HL-60 (cell line): ENCODE measurements around the gene YBX3.

ENCODE experiments used
- DNase-seq, 2 experiments: peaks; one replicate each; pipeline ENCODE4 v3.0.0-alpha.2; 2010 to 2020; ENCODE audit warnings: low read depth in 1 of 2, low spot score in 1 of 2
- H3K27ac ChIP-seq: fragments of 250-450 bp; sonication (Bioruptor Pico); replicated peaks from 2 replicates; pipeline ENCODE4 v1.5.1; 2020; ENCODE audit warnings: mild to moderate bottlenecking, moderate library complexity
- H3K27me3 ChIP-seq: fragments of 250-450 bp; sonication (Bioruptor Pico); 2 replicates; pipeline ENCODE4 v1.5.1; 2021; ENCODE audit warnings: mild to moderate bottlenecking, moderate library complexity; ENCODE audit not compliant: insufficient read depth, poor library complexity, severe bottlenecking
- H3K4me3 ChIP-seq: replicated peaks from 2 replicates; pipeline ENCODE4 v1.5.1; 2011; ENCODE audit warnings: mild to moderate bottlenecking, control low read depth, low read length; ENCODE audit not compliant: insufficient read depth
- GABPA ChIP-seq: IDR thresholded peaks from 2 replicates; pipeline ENCODE4 v1.6.1; 2012; ENCODE audit warnings: low read depth
- POLR2AphosphoS5 ChIP-seq: IDR thresholded peaks from 2 replicates; pipeline ENCODE4 v1.6.1; 2012; ENCODE audit warnings: low read depth
- SPI1 ChIP-seq: IDR thresholded peaks from 2 replicates; pipeline ENCODE4 v1.6.1; 2012; ENCODE audit warnings: low read depth, mild to moderate bottlenecking, borderline replicate concordance
- TF ChIP-seq, protein P1 (sequence below): IDR thresholded peaks from one replicate; pipeline ENCODE4 v1.5.1; 2011; ENCODE audit warnings: low read length, control low read depth, inconsistent platforms; ENCODE audit not compliant: insufficient read depth
- TF ChIP-seq, protein P2 (sequence below): IDR thresholded peaks from 2 replicates; pipeline ENCODE4 v1.6.1; 2012; ENCODE audit warnings: low read depth; ENCODE audit not compliant: insufficient replicate concordance

YBX3 gene

DNA sequence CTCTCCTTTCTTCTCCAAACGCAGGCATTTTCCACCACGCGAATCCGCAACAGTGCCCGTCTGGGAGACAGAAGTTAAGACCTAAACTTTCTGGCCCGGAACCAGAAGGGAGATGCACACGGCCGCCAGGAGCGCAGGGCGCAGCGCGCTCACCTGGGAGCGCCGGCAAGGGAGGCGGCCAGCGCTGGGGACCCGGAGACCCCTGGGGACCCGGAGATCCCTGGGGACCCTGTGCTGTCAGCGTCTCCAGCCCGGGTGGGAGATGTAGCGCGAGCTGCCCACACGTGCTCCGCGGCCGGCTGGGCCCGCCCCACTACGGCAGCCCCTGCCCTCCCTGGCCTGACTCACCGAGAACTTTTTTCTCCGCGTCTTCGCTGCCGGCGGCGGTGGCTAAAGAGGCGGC is 620 bp downstream of the YBX3 start:
- H3K27ac ChIP-seq, result peak overlapping the region; percentile 94
- peak overlapping the region; percentile 54 for H3K4me3 ChIP-seq
- H3K27me3 ChIP-seq, result no peaks in the 10 kb centered on the region
- peak; percentile 37 to 42 for DNase-seq
- TF ChIP-seq GABPA, result no peak
- no peak; the same call in 1 of the 2 replicates for TF ChIP-seq POLR2AphosphoS5
- no peak for TF ChIP-seq SPI1
- TF ChIP-seq, protein P1, sequence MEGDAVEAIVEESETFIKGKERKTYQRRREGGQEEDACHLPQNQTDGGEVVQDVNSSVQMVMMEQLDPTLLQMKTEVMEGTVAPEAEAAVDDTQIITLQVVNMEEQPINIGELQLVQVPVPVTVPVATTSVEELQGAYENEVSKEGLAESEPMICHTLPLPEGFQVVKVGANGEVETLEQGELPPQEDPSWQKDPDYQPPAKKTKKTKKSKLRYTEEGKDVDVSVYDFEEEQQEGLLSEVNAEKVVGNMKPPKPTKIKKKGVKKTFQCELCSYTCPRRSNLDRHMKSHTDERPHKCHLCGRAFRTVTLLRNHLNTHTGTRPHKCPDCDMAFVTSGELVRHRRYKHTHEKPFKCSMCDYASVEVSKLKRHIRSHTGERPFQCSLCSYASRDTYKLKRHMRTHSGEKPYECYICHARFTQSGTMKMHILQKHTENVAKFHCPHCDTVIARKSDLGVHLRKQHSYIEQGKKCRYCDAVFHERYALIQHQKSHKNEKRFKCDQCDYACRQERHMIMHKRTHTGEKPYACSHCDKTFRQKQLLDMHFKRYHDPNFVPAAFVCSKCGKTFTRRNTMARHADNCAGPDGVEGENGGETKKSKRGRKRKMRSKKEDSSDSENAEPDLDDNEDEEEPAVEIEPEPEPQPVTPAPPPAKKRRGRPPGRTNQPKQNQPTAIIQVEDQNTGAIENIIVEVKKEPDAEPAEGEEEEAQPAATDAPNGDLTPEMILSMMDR, result no peak
- TF ChIP-seq, protein P2, sequence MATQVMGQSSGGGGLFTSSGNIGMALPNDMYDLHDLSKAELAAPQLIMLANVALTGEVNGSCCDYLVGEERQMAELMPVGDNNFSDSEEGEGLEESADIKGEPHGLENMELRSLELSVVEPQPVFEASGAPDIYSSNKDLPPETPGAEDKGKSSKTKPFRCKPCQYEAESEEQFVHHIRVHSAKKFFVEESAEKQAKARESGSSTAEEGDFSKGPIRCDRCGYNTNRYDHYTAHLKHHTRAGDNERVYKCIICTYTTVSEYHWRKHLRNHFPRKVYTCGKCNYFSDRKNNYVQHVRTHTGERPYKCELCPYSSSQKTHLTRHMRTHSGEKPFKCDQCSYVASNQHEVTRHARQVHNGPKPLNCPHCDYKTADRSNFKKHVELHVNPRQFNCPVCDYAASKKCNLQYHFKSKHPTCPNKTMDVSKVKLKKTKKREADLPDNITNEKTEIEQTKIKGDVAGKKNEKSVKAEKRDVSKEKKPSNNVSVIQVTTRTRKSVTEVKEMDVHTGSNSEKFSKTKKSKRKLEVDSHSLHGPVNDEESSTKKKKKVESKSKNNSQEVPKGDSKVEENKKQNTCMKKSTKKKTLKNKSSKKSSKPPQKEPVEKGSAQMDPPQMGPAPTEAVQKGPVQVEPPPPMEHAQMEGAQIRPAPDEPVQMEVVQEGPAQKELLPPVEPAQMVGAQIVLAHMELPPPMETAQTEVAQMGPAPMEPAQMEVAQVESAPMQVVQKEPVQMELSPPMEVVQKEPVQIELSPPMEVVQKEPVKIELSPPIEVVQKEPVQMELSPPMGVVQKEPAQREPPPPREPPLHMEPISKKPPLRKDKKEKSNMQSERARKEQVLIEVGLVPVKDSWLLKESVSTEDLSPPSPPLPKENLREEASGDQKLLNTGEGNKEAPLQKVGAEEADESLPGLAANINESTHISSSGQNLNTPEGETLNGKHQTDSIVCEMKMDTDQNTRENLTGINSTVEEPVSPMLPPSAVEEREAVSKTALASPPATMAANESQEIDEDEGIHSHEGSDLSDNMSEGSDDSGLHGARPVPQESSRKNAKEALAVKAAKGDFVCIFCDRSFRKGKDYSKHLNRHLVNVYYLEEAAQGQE, result no peak

DNA sequence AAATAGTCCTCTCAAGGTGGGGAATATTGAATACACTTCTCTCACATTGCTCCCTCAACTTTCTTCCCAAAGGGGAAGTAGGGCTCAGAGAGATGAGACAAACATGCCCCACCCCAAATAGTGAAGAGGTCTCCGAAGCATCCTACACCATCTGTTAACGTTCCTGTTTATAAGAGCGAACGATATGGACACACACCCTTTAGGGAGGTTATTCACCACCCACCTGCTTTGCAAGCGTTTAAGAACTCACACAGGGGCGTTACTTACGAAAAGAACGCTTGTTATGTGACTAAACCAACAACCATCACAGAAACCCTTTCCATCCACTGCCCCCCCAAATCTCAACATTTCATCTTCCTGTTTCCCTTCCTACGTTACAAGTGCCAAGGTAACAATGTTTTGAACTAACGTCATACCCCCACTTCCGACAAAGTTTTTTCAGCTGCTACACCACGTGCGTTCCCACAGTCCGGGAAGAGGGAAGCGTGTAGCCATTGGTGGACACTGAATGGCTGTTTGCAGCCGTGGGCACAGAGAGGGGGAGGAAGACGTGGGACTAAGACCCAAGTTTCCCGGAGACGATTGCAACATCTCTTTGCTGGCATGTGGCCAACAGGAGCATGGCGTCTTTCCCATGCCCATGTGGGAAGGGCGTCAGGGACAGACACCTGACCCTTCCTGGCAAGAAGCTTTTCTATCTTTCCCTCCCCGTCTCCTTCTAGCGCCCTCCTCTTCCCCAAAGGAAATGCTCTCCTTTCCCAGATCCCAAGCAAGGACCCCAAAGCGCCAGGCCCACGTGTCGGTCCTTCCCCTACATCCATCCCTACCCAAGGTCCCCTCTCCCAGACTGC is 1.2 kb downstream of the YBX3 start:
- DNase-seq, result peak; percentile 80 to 91
- TF ChIP-seq SPI1 (peak; percentile 45), POLR2AphosphoS5 (peak; percentile 73)
- TF ChIP-seq, protein P1, result no peak
- Histone ChIP-seq H3K27ac (peak overlapping the region; percentile 94), H3K4me3 (peak overlapping the region; percentile 54), H3K27me3 (no peaks in the 10 kb centered on the region)

- H3K27me3 ChIP-seq, result no peaks in the 10 kb centered on the region
- peak overlapping the region; percentile 94 for H3K27ac ChIP-seq
- DNase-seq, result no peak
- peak overlapping the region; percentile 54 for H3K4me3 ChIP-seq
- TF ChIP-seq POLR2AphosphoS5 (no peak), SPI1 (no peak), GABPA (no peak)
- TF ChIP-seq, protein P2, result no peak
- TF ChIP-seq, protein P1, result no peak
These were observed 2.0 kb downstream of the YBX3 start for GRCh38 chr12:10720974-10721650.
